ENCODE results near the gene YARS1.

Gene YARS1

DNA sequence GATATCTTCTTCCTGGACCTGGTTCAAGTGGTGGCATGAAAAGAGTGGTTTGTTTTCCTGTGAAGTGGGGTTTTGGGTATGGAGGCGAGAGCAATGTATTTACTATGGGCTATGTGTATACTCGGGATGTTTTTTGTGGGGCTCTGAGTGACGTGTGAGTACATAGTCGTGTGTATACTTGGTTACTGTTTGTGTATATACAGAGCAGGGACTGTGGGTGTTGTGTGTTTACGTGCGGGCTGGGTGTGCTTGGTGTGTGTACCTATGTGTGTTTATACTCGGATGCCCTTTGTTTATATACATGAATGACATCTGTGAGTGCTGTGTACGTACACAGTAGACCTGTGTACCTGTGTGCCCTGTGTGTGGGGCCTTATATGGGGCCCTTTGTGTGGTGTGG lies 50.0 kb downstream of the YARS1 start:
- Histone ChIP-seq H3K27ac (peak overlapping the region; percentile 81), H3K9ac (no peak overlapping the region), H3K9me3 (ENCODE audit: control insufficient read depth, low read length) (no peaks in the 10 kb centered on the region), H3K4me3 (ENCODE audit: low read depth, low read length) (peak overlapping the region; percentile 39), H3K79me2 (peaks cover 3% of the 10 kb centered on the region), H2AFZ (no peak overlapping the region), H3K27me3 (ENCODE audit: control insufficient read depth, insufficient read depth, low read length) (no peaks in the 10 kb centered on the region), H3K4me2 (ENCODE audit: low read length) (peak overlapping the region; percentile 43), H3K4me1 (peaks cover 17% of the 10 kb centered on the region), H3K36me3 (ENCODE audit: control insufficient read depth, insufficient read depth, low read length) (no peaks in the 10 kb centered on the region)
- TF ChIP-seq CTCF (IDR thresholded peaks at IDR 0.05): no peak

DNA sequence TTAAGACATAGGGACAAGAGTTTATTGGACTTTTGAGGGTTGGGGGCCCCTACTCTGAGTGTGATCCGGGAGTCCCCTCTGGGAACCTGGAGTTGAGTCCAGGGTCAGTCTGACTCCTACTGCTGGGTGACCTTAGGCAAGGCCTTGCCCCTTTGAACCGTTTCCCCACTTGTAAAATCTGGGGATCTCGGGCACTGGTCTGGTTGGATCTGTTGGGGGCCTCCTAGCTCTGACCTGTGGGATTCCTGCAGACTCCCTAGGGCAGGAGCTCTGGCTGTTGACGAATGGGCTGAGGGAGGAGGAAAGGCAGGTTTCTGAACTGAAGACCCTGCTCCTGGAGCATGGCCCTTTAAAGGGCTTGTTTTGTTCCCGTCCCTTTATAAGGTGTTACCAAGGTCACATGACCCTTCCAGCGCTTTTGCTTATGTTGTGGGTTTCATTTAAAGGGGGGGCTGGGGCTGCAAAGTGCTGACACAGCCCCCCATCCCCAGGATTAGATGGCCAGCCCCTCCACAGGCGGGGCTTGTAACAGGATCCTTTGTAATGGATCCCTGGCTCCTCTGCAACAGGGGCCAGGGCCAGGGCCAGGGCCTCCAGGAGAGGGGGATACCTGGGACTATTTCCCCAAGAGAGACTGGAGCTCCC lies 50.7 kb downstream of the YARS1 start:
- H3K4me1 ChIP-seq: peaks cover 20% of the 10 kb centered on the region
- peak overlapping the region; percentile 81 for H3K27ac ChIP-seq

DNA sequence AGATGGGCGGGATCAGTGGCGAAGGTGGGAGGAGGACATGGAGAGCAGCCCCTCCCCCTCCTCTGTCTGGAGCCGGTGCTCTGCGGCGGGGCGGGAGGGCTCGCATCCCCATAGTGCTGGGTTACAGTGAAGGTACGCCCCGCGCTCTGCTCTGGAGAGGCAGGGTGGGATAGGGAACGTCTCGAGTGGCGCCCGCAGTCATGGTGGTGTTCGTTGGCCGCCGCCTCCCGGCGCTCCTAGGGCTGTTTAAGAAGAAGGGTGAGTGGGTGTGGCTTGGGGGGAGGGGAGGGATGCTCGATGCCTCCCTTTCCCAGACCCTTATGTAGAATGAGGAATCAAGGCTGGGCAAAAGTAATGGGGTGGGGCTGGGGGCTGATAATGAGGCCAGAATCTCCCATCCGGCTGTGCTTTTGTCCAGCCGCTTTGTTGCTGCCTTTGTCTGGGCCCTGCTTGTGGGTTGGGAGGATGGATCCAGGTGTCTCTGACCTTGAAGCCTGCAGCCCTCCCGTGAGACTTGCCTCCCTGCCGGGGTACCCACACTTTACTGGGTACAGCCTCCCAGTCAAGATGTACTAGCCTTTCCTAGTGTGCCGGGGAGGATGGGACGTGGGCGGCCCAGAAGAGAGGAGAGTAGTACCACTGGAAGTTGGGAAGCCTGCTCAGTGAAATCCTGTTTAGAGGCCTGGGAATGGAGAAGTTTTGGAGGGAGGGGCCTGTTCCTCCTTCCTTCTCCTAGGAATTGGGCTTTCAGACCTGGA lies 51.4 kb downstream of the YARS1 start:
- peak overlapping the region; percentile 81 for H3K27ac ChIP-seq

More for the DNA sequence above, 50.7 kb downstream of the YARS1 start:
- Histone ChIP-seq H2AFZ (no peak overlapping the region), H3K4me2 (ENCODE audit: low read length) (peak overlapping the region; percentile 43), H3K9ac (no peak overlapping the region), H3K9me3 (ENCODE audit: control insufficient read depth, low read length) (no peaks in the 10 kb centered on the region), H3K36me3 (ENCODE audit: control insufficient read depth, insufficient read depth, low read length) (no peaks in the 10 kb centered on the region), H3K79me2 (peaks cover 5% of the 10 kb centered on the region), H3K27me3 (ENCODE audit: control insufficient read depth, insufficient read depth, low read length) (no peaks in the 10 kb centered on the region), H3K4me3 (ENCODE audit: low read depth, low read length) (peak overlapping the region; percentile 45)
- TF ChIP-seq CTCF (IDR thresholded peaks at IDR 0.05): no peak

DNA sequence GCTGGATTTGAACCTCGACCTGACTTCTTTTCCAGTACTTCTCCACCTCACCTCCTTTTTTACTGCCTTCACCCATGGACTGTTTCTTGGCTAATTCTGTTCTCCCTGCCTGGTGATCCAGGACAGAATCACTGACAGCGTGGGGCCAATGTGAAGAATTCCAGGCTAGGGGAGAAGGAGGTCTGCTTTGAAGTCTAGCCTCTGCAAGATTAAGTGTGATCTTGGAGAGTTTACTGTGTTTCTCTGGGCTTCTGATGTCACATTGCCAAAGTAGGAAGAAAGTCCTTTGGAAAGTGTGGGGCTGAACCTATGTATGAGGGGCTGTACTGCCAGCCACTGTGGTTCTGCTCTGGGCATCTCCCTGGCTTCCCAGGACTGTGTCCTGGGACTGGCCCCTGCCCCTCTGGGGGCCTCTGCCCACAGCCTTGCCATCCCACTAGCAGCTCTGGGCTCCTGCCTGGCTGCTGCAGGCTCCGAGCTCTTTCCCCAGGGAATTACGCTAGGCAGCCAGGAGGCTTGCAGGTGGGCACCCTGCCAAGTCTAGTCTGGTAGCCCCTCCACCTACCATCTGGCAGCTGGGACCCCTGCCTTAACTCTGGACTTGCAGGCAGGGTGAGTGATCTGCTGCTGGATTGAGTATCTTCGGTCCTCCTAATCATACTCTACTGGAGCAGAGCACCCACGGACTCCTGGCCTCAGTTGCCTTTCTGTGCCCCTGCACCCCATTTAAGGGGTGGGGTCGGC lies 52.2 kb downstream of the YARS1 start:
- no peak overlapping the region for H2AFZ ChIP-seq
- peaks cover 28% of the 10 kb centered on the region for H3K4me1 ChIP-seq
- H3K27ac ChIP-seq: no peak overlapping the region
- H3K9ac ChIP-seq: no peak overlapping the region
- no peaks in the 10 kb centered on the region for H3K36me3 ChIP-seq (ENCODE audit: control insufficient read depth, insufficient read depth, low read length)
- no peak overlapping the region for H3K4me2 ChIP-seq (ENCODE audit: low read length)
- peaks cover 5% of the 10 kb centered on the region for H3K79me2 ChIP-seq
- no peaks in the 10 kb centered on the region for H3K27me3 ChIP-seq (ENCODE audit: control insufficient read depth, insufficient read depth, low read length)
- H3K4me3 ChIP-seq (ENCODE audit: low read depth, low read length): no peak overlapping the region
- no peak for TF ChIP-seq CTCF (IDR thresholded peaks at IDR 0.05)
- no peaks in the 10 kb centered on the region for H3K9me3 ChIP-seq (ENCODE audit: control insufficient read depth, low read length)

More for the DNA sequence above, 51.4 kb downstream of the YARS1 start:
- no peaks in the 10 kb centered on the region for H3K27me3 ChIP-seq (ENCODE audit: control insufficient read depth, insufficient read depth, low read length)
- H3K4me2 ChIP-seq (ENCODE audit: low read length): peak overlapping the region; percentile 43
- H3K9ac ChIP-seq: no peak overlapping the region
- no peak for TF ChIP-seq CTCF (IDR thresholded peaks at IDR 0.05)
- H3K4me1 ChIP-seq: peaks cover 25% of the 10 kb centered on the region
- no peaks in the 10 kb centered on the region for H3K9me3 ChIP-seq (ENCODE audit: control insufficient read depth, low read length)
- no peaks in the 10 kb centered on the region for H3K36me3 ChIP-seq (ENCODE audit: control insufficient read depth, insufficient read depth, low read length)
- no peak overlapping the region for H2AFZ ChIP-seq
- H3K79me2 ChIP-seq: peaks cover 5% of the 10 kb centered on the region
- peak overlapping the region; percentile 45 for H3K4me3 ChIP-seq (ENCODE audit: low read depth, low read length)

All from parathyroid adenoma (tissue), 2 donors.